ENCODE measurements around the gene ISOC1.

The ISOC1 gene

GRCh38 chr5:129094087-129094923 lies at the start of gene ISOC1:
TSS of gene ISOC1 (plus strand) at chr5:129094749. CDS start at chr5:129094767, 18 bp downstream.
- peak; percentile 72 to 74 for DNase-seq

GRCh38 chr5:129046151-129046550 lies 48.4 kb upstream of the ISOC1 start:
- no peak for DNase-seq

GRCh38 chr5:129048509-129048908 lies 46.0 kb upstream of the ISOC1 start:
- no peak for DNase-seq

- no peak for DNase-seq
These were observed 45.3 kb upstream of the ISOC1 start for GRCh38 chr5:129049126-129049799.

- DNase-seq = no peak
These were observed 43.3 kb upstream of the ISOC1 start for GRCh38 chr5:129051283-129051682.

GRCh38 chr5:129053438-129053837 lies 41.1 kb upstream of the ISOC1 start:
- no peak for DNase-seq

GRCh38 chr5:129057329-129057728 lies 37.2 kb upstream of the ISOC1 start:
- no peak for DNase-seq

GRCh38 chr5:129061849-129062248 lies 32.7 kb upstream of the ISOC1 start:
- DNase-seq = no peak

- no peak for DNase-seq
These were observed 31.0 kb upstream of the ISOC1 start for GRCh38 chr5:129063483-129064113.

GRCh38 chr5:129065721-129066120 lies 28.8 kb upstream of the ISOC1 start:
- no peak for DNase-seq

- no peak for DNase-seq
These were observed 26.8 kb upstream of the ISOC1 start for GRCh38 chr5:129067745-129068144.

GRCh38 chr5:129069292-129069691 lies 25.3 kb upstream of the ISOC1 start:
- no peak for DNase-seq

GRCh38 chr5:129073111-129073510 lies 21.4 kb upstream of the ISOC1 start:
- DNase-seq = no peak

GRCh38 chr5:129074903-129075302 lies 19.6 kb upstream of the ISOC1 start:
- no peak for DNase-seq

- no peak for DNase-seq
These were observed 17.0 kb upstream of the ISOC1 start for GRCh38 chr5:129077433-129078075.

GRCh38 chr5:129078247-129078646 lies 16.3 kb upstream of the ISOC1 start:
- no peak for DNase-seq

- DNase-seq = no peak
These were observed 15.9 kb upstream of the ISOC1 start for GRCh38 chr5:129078660-129079059.

GRCh38 chr5:129079496-129079895 lies 15.1 kb upstream of the ISOC1 start:
- no peak for DNase-seq

- no peak for DNase-seq
These were observed 13.8 kb upstream of the ISOC1 start for GRCh38 chr5:129080766-129081165.

- no peak for DNase-seq
These were observed 12.1 kb upstream of the ISOC1 start for GRCh38 chr5:129082225-129083136.

- peak in 1 of 2 donors; percentile 72 for DNase-seq
These were observed 663 bp downstream of the ISOC1 start for GRCh38 chr5:129094924-129095899.

Data from bone marrow (tissue), 2 donors.